Common myeloid progenitor, CD34-positive (primary cell): ENCODE data around the gene PPP1R26.

Experiments
- CTCF ChIA-PET: fragments of 350-600 bp; sonication (Branson Sonifier 250); formaldehyde crosslinking; loops from one replicate; lab custom pipeline; 2021; ENCODE audit warnings: antibody characterized with exemption; lab: Charles Lee
- POLR2A ChIA-PET: fragments of 350-600 bp; sonication (Branson Sonifier 250); formaldehyde crosslinking; loops from one replicate; lab custom pipeline; 2021; ENCODE audit warnings: antibody characterized with exemption; lab: Charles Lee
- DNase-seq, 3 donors: peaks; one replicate each; pipeline versions ENCODE4 v3.0.0 to v3.0.0-alpha.2; 2013
- H3K27ac ChIP-seq, 2 experiments: 1 replicate in 1 of 2; 2 replicates in 1 of 2; pipeline ENCODE4 v1.7.0; 2013; ENCODE audit warnings: inconsistent platforms in 2 of 2, low read length in 2 of 2, mild to moderate bottlenecking in 2 of 2, low read depth in 1 of 2, moderate library complexity in 1 of 2; ENCODE audit not compliant: severe bottlenecking in 2 of 2, insufficient read depth in 1 of 2, poor library complexity in 1 of 2
- H3K27me3 ChIP-seq, 5 experiments: replicated peaks in 2 of 5; 1 replicate in 3 of 5; 2 replicates in 2 of 5; pipeline versions ENCODE4 v1.6.1 to v1.7.0; 2013; ENCODE audit warnings: low read length in 4 of 5, mild to moderate bottlenecking in 2 of 5, moderate library complexity in 2 of 5, inconsistent platforms in 1 of 5; ENCODE audit not compliant: insufficient read depth in 5 of 5, control insufficient read depth in 4 of 5
- H3K36me3 ChIP-seq, 4 experiments: 1 replicate in 2 of 4; 2 replicates in 2 of 4; pipeline versions ENCODE4 v1.6.1 to v1.7.0; 2013; ENCODE audit warnings: low read length in 3 of 4, control low read depth in 1 of 4, mild to moderate bottlenecking in 1 of 4; ENCODE audit not compliant: control insufficient read depth in 4 of 4, insufficient read depth in 4 of 4
- H3K4me1 ChIP-seq, 4 experiments: 1 replicate in 3 of 4; 2 replicates in 1 of 4; pipeline versions ENCODE4 v1.6.1 to v1.7.1; 2013; ENCODE audit warnings: low read length in 3 of 4, mild to moderate bottlenecking in 3 of 4, control low read depth in 1 of 4, inconsistent platforms in 1 of 4, moderate library complexity in 1 of 4; ENCODE audit not compliant: control insufficient read depth in 4 of 4, insufficient read depth in 4 of 4; ENCODE audit errors: control extremely low read depth in 1 of 4
- H3K4me3 ChIP-seq, 7 experiments: 1 replicate in 4 of 7; 2 replicates in 3 of 7; pipeline versions ENCODE4 v1.5.1 to v1.7.0; 2013; ENCODE audit warnings: mild to moderate bottlenecking in 7 of 7, low read length in 6 of 7, moderate library complexity in 6 of 7, inconsistent platforms in 2 of 7, low read depth in 2 of 7, control low read depth in 1 of 7; ENCODE audit not compliant: insufficient read depth in 4 of 7, control insufficient read depth in 1 of 7; ENCODE audit errors: extremely low read depth in 1 of 7
- H3K9me3 ChIP-seq, 5 experiments: 1 replicate in 4 of 5; 2 replicates in 1 of 5; pipeline versions ENCODE4 v1.6.1 to v1.7.1; 2013; ENCODE audit warnings: low read length in 4 of 5, mild to moderate bottlenecking in 2 of 5, inconsistent platforms in 1 of 5, low read depth in 1 of 5, moderate library complexity in 1 of 5; ENCODE audit not compliant: control insufficient read depth in 4 of 5, insufficient read depth in 2 of 5; ENCODE audit errors: control extremely low read depth in 1 of 5
- WGBS: methylation state at CpG from one replicate; pipeline ENCODE4 v1.1.5; 2013; ENCODE audit not compliant: insufficient coverage; 5-methylcytosine and 5-hydroxymethylcytosine counted together

PPP1R26 gene

GRCh38 chr9:135515083-135515951 lies 35.7 kb downstream of the PPP1R26 start:
- DNase-seq, result no peak
- H3K4me1 ChIP-seq, result peaks cover 0 to 9% (median 2%) of the 10 kb centered on the region in 4 experiments
- peaks cover 2 to 43% (median 3%) of the 10 kb centered on the region in 5 experiments for H3K27me3 ChIP-seq
- H3K36me3 ChIP-seq, result no peaks in the 10 kb centered on the region
- CTCF ChIA-PET, result no interaction called here
- POLR2A ChIA-PET, result no interaction called here
- no peaks in the 10 kb centered on the region for H3K9me3 ChIP-seq
- H3K27ac ChIP-seq, result no peak overlapping the region
- 95% methylated on average over 28 of the region's 31 CpGs for WGBS
- no peak overlapping the region for H3K4me3 ChIP-seq

- WGBS, result 55% methylated on average over 21 of the region's 25 CpGs
- CTCF ChIA-PET, result no interaction called here
- Histone ChIP-seq H3K27me3 (peaks cover 2 to 45% (median 3%) of the 10 kb centered on the region in 5 experiments), H3K4me1 (peaks cover 0 to 8% (median 2%) of the 10 kb centered on the region in 4 experiments), H3K9me3 (no peaks in the 10 kb centered on the region), H3K36me3 (no peaks in the 10 kb centered on the region), H3K27ac (no peak overlapping the region), H3K4me3 (no peak overlapping the region)
- POLR2A ChIA-PET, result no interaction called here
- peak in 2 of 3 donors; percentile 21 to 31 for DNase-seq
Measured at GRCh38 chr9:135516132-135516860, 36.7 kb downstream of the PPP1R26 start.

GRCh38 chr9:135517407-135517822 lies 37.8 kb downstream of the PPP1R26 start:
- peaks cover 2 to 42% (median 3%) of the 10 kb centered on the region in 5 experiments for H3K27me3 ChIP-seq
- 96% methylated on average over 24 of the region's 24 CpGs for WGBS
- no peaks in the 10 kb centered on the region for H3K9me3 ChIP-seq
- H3K4me3 ChIP-seq, result no peak overlapping the region
- DNase-seq, result no peak
- ChIA-PET POLR2A (no interaction called here), CTCF (interaction anchor here (1.5 kb wide), 1 partner anchor 13 kb away, joined by 5 read pairs; no protein-coding TSS in a partner anchor)
- H3K4me1 ChIP-seq, result peaks cover 0 to 4% (median 1%) of the 10 kb centered on the region in 4 experiments
- no peak overlapping the region for H3K27ac ChIP-seq
- H3K36me3 ChIP-seq, result no peaks in the 10 kb centered on the region

DNA sequence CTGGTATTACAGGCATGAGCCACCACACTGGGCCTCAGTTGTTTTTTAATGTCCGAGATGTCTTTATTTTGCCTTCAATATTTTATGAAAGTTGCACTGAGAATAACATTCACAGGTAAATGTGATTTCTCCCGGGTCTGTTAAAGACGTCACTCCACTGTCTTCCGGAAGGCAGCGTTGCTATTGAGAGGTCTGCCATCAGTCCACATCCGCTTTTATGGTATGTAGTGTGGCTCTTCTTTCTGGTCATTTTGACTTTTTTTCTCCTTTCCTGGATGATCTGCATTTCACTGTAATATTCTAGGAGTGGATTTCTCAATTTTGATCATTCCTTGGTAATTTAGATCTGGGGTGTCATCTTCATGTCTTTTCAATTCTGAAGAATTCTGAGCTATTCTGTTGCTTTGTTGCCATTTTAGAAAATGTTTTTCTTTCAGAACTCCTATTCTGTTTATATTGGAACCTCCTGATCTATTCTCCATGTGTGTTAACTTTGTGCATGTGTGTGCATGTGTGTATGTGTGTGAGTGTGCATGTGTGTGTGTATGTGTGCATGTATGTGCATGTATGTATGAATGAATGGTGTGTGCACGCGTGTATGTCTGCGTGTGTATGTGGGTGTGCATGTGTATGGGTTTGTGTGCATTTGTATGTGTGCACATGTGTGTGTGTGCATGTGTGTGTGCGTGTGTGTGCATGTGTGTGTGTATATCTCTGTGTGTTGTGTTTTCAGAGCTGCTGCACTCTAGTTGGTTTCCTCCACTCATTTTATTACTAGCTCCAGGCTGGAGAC lies 39.8 kb downstream of the PPP1R26 start:
- Histone ChIP-seq H3K27me3 (peaks cover 2 to 38% (median 3%) of the 10 kb centered on the region in 5 experiments), H3K9me3 (no peaks in the 10 kb centered on the region), H3K4me1 (peaks cover 0 to 4% (median 1%) of the 10 kb centered on the region in 4 experiments), H3K27ac (no peak overlapping the region), H3K36me3 (no peaks in the 10 kb centered on the region), H3K4me3 (no peak overlapping the region)
- WGBS, result 98% methylated on average over 6 of the region's 10 CpGs
- CTCF ChIA-PET, result no interaction called here
- POLR2A ChIA-PET, result no interaction called here
- DNase-seq, result no peak

DNA sequence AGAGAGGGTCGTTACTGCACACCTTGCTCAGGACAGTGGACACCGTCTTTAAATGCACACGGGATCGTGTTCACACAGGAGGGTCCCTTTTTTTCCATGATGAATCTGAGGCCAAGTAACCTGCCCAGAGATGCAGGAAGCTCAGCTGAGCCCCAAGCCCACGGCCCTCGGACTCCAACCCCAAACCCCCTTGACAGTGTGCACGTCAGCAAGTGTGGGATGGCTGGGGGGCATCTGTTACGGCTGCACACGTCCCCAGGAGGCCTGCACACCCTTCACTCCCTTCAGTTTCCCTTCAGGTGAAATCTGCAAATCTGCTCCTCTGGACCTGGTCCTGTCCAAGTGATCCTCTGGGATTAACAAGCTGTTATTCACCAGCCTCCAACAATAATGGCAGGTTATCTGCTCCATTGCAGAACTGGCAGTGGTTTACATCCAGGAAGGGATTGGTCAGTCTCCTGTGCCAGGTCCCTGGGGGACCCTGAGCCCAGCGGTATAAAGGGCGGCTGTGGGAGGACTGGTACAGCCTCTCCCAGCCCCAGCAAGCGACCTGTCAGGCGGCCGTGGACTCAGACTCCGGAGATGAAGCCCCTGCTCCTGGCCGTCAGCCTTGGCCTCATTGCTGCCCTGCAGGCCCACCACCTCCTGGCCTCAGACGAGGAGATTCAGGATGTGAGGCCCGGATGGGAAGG lies 41.5 kb downstream of the PPP1R26 start, which contains the start of gene LCN1:
TSS of gene LCN1 (plus strand) at position 525 of the 692 bp plus-strand sequence. CDS start at position 583, 58 bp downstream.
- Histone ChIP-seq H3K27ac (no peak within 1 kb of the TSS), H3K36me3 (no peaks in the 10 kb centered on the region), H3K4me1 (peaks cover 0 to 4% (median 1%) of the 10 kb centered on the region in 4 experiments), H3K9me3 (no peaks in the 10 kb centered on the region), H3K27me3 (peaks cover 2 to 29% (median 3%) of the 10 kb centered on the region in 5 experiments), H3K4me3 (no peak within 1 kb of the TSS)
- 96% methylated on average over 13 of the region's 18 CpGs for WGBS
- POLR2A ChIA-PET, result no interaction called here
- no peak for DNase-seq
- CTCF ChIA-PET, result no interaction called here

- Histone ChIP-seq H3K27ac (no peak overlapping the region), H3K36me3 (no peaks in the 10 kb centered on the region), H3K9me3 (no peaks in the 10 kb centered on the region), H3K27me3 (peaks cover 2 to 26% (median 3%) of the 10 kb centered on the region in 5 experiments), H3K4me3 (no peak overlapping the region), H3K4me1 (no peaks in the 10 kb centered on the region)
- CTCF ChIA-PET, result no interaction called here
- 100% methylated on average over 1 of the region's 11 CpGs for whole genome bisulfite sequencing
- POLR2A ChIA-PET, result no interaction called here
- DNase-seq, result no peak
Measured at GRCh38 chr9:135521608-135522095, 42.1 kb downstream of the PPP1R26 start.
